ENCODE data around the gene AOAH. TPM values are rescaled to one million over a fixed set of nuclear protein-coding genes. Genes with fewer than 3 reads are reported as not detected.

Gene AOAH
- total and polyA plus RNA-seq, 2 donors from 2014 or later = 2.7 to 24.7 TPM

- intact Hi-C loops (cut with DNase I) = no loop called here
- no peak overlapping the region for H3K9ac ChIP-seq (ENCODE audit: low read length in 3 of 3)
- no peak for FAIRE-seq
- DNase-seq = no peak
- no peak for TF ChIP-seq CTCF (IDR thresholded peaks at IDR 0.05; ENCODE audit: borderline replicate concordance, extremely low read depth, insufficient read depth)
- H3K36me3 ChIP-seq (ENCODE audit: control insufficient read depth in 2 of 3, insufficient read depth in 3 of 3, low read length in 3 of 3) = no peaks in the 10 kb centered on the region
- H3K4me3 ChIP-seq (ENCODE audit: low read length in 3 of 3) = no peak overlapping the region
- H3K9me3 ChIP-seq (ENCODE audit: control insufficient read depth in 2 of 3, insufficient read depth in 1 of 3, low read length in 3 of 3) = no peaks in the 10 kb centered on the region
- H3K4me1 ChIP-seq (ENCODE audit: control insufficient read depth in 2 of 3, insufficient read depth in 2 of 3, low read depth in 1 of 3, low read length in 3 of 3) = no peaks in the 10 kb centered on the region
- H3K27me3 ChIP-seq (ENCODE audit: control insufficient read depth, insufficient read depth, low read length) = no peaks in the 10 kb centered on the region
- H3K27ac ChIP-seq (ENCODE audit: low read depth in 2 of 2, low read length in 2 of 2) = no peak overlapping the region
These were observed 129.8 kb downstream of the AOAH start for GRCh38 chr7:36594445-36594844.

GRCh38 chr7:36591636-36592035 lies 132.7 kb downstream of the AOAH start:
- Histone ChIP-seq H3K27me3 (ENCODE audit: control insufficient read depth, insufficient read depth, low read length) (no peaks in the 10 kb centered on the region), H3K36me3 (ENCODE audit: control insufficient read depth in 2 of 3, insufficient read depth in 3 of 3, low read length in 3 of 3) (no peaks in the 10 kb centered on the region), H3K4me3 (ENCODE audit: low read length in 3 of 3) (no peak overlapping the region), H3K4me1 (ENCODE audit: control insufficient read depth in 2 of 3, insufficient read depth in 2 of 3, low read depth in 1 of 3, low read length in 3 of 3) (no peaks in the 10 kb centered on the region), H3K9me3 (ENCODE audit: control insufficient read depth in 2 of 3, insufficient read depth in 1 of 3, low read length in 3 of 3) (no peaks in the 10 kb centered on the region), H3K9ac (ENCODE audit: low read length in 3 of 3) (no peak overlapping the region), H3K27ac (ENCODE audit: low read depth in 2 of 2, low read length in 2 of 2) (no peak overlapping the region)
- no peak for TF ChIP-seq CTCF (IDR thresholded peaks at IDR 0.05; ENCODE audit: borderline replicate concordance, extremely low read depth, insufficient read depth)
- DNase-seq (no peak), FAIRE-seq (no peak)
- intact Hi-C loops (cut with DNase I) = no loop called here

GRCh38 chr7:36589391-36589790 lies 134.9 kb downstream of the AOAH start:
- H3K36me3 ChIP-seq (ENCODE audit: control insufficient read depth in 2 of 3, insufficient read depth in 3 of 3, low read length in 3 of 3) = no peaks in the 10 kb centered on the region
- H3K27me3 ChIP-seq (ENCODE audit: control insufficient read depth, insufficient read depth, low read length) = no peaks in the 10 kb centered on the region
- H3K9ac ChIP-seq (ENCODE audit: low read length in 3 of 3) = no peak overlapping the region
- DNase-seq = peak in 1 of 5 donors; percentile 9
- no peaks in the 10 kb centered on the region for H3K9me3 ChIP-seq (ENCODE audit: control insufficient read depth in 2 of 3, insufficient read depth in 1 of 3, low read length in 3 of 3)
- H3K27ac ChIP-seq (ENCODE audit: low read depth in 2 of 2, low read length in 2 of 2) = no peak overlapping the region
- FAIRE-seq = no peak
- H3K4me3 ChIP-seq (ENCODE audit: low read length in 3 of 3) = no peak overlapping the region
- H3K4me1 ChIP-seq (ENCODE audit: control insufficient read depth in 2 of 3, insufficient read depth in 2 of 3, low read depth in 1 of 3, low read length in 3 of 3) = no peaks in the 10 kb centered on the region
- TF ChIP-seq CTCF (IDR thresholded peaks at IDR 0.05; ENCODE audit: borderline replicate concordance, extremely low read depth, insufficient read depth) = no peak
- intact Hi-C loops (cut with DNase I) = no loop called here

GRCh38 chr7:36583318-36583717 lies 141.0 kb downstream of the AOAH start:
- DNase-seq (no peak), FAIRE-seq (no peak)
- no peak for TF ChIP-seq CTCF (IDR thresholded peaks at IDR 0.05; ENCODE audit: borderline replicate concordance, extremely low read depth, insufficient read depth)
- no peaks in the 10 kb centered on the region for H3K9me3 ChIP-seq (ENCODE audit: control insufficient read depth in 2 of 3, insufficient read depth in 1 of 3, low read length in 3 of 3)
- no peaks in the 10 kb centered on the region for H3K36me3 ChIP-seq (ENCODE audit: control insufficient read depth in 2 of 3, insufficient read depth in 3 of 3, low read length in 3 of 3)
- H3K27me3 ChIP-seq (ENCODE audit: control insufficient read depth, insufficient read depth, low read length) = no peaks in the 10 kb centered on the region
- H3K27ac ChIP-seq (ENCODE audit: low read depth in 2 of 2, low read length in 2 of 2) = no peak overlapping the region
- H3K4me3 ChIP-seq (ENCODE audit: low read length in 3 of 3) = no peak overlapping the region
- H3K4me1 ChIP-seq (ENCODE audit: control insufficient read depth in 2 of 3, insufficient read depth in 2 of 3, low read depth in 1 of 3, low read length in 3 of 3) = no peaks in the 10 kb centered on the region
- no peak overlapping the region for H3K9ac ChIP-seq (ENCODE audit: low read length in 3 of 3)
- intact Hi-C loops (cut with DNase I) = no loop called here

Measured in kidney (tissue), 14 donors.